K562 (cell line): ENCODE results near the gene C2orf92. TPM values are rescaled to one million over a fixed set of nuclear protein-coding genes. Genes with fewer than 3 reads are reported as not detected.
A peak's percentile ranks its signal among the peaks of the same experiment; 100 is the strongest.

Experiments used
- ATAC-seq: fragments of 200-7000 bp; cut with Tn5 transposase; 3 replicates; pipeline ENCODE4 v1.9.1; 2020; ENCODE audit warnings: moderate library complexity
- BruUV-seq: library from RNA; stranded (reverse); fragments of 400-500 nt; replicated peaks from 2 replicates; lab custom pipeline; 2021; lab: Mats Ljungman, UMichigan
- CTCF ChIA-PET: fragments of 300-600 bp; formaldehyde crosslinking; extraction: SDS; loops from one replicate; lab custom pipeline; 2021; ENCODE audit warnings: low intra/inter-chr PET ratio; lab: Yijun Ruan, JAX
- POLR2A ChIA-PET: fragments of 300-600, 350-650 bp; sonication (Branson Sonifier 250); formaldehyde crosslinking; extraction: SDS; loops from one replicate; lab custom pipeline; 2021; ENCODE audit warnings: antibody characterized with exemption, inconsistent platforms; lab: Yijun Ruan, JAX
- DNase-seq, 4 experiments: peaks; one replicate each; pipeline versions ENCODE4 v3.0.0 to v3.0.0-alpha.2; 2011 to 2018; ENCODE audit warnings: low spot score in 3 of 4, mixed read lengths in 3 of 4; ENCODE audit errors: extremely low read depth in 1 of 4
- FAIRE-seq: peaks from 2 replicates; lab custom pipeline; 2011; peaks lifted over from hg19 to GRCh38; lab: Jason Lieb, UNC
- H2AFZ ChIP-seq: 2 replicates; pipeline ENCODE4 v1.6.0; 2011; ENCODE audit warnings: low read depth, low read length, control low read depth, inconsistent platforms
- H3K27ac ChIP-seq: fragments of 200-600 bp; 3 replicates; pipeline ENCODE4 v1.8.0; 2011; ENCODE audit warnings: low read depth, mild to moderate bottlenecking, control low read depth, inconsistent platforms, low read length, moderate library complexity, mixed read lengths; ENCODE audit errors: extremely low read depth
- H3K27me3 ChIP-seq, 2 experiments: fragments of 300-600 bp in 1 of 2; 2 replicates in 1 of 2; 3 replicates in 1 of 2; pipeline versions ENCODE4 v1.6.0 to v1.8.0; 2011; ENCODE audit warnings: inconsistent platforms in 2 of 2, low read length in 2 of 2, mild to moderate bottlenecking in 1 of 2, mixed read lengths in 1 of 2, moderate library complexity in 1 of 2; ENCODE audit not compliant: control insufficient read depth in 2 of 2, insufficient read depth in 2 of 2
- H3K36me3 ChIP-seq: fragments of 300-600 bp; 3 replicates; pipeline ENCODE4 v1.8.0; 2011; ENCODE audit warnings: mild to moderate bottlenecking, low read length, inconsistent platforms; ENCODE audit not compliant: control insufficient read depth, insufficient read depth
- H3K4me1 ChIP-seq, 2 experiments: fragments of 200-600 bp in 1 of 2; replicated peaks in 1 of 2; 2 replicates in 1 of 2; 3 replicates in 1 of 2; pipeline versions ENCODE4 v1.5.1 to v1.8.0; 2011; ENCODE audit warnings: inconsistent platforms in 2 of 2, low read length in 2 of 2, mild to moderate bottlenecking in 1 of 2, mixed read lengths in 1 of 2, moderate library complexity in 1 of 2; ENCODE audit not compliant: control insufficient read depth in 2 of 2, insufficient read depth in 2 of 2
- H3K4me2 ChIP-seq: 2 replicates; pipeline ENCODE4 v1.6.1; 2011; ENCODE audit warnings: low read length, control low read depth, inconsistent platforms, mixed read lengths; ENCODE audit not compliant: insufficient read depth
- H3K4me3 ChIP-seq: fragments of 200-600 bp; sonication (generic), shearing (Covaris generic); 2 replicates; pipeline ENCODE4 v1.5.1; 2016; ENCODE audit warnings: control low read depth, inconsistent platforms
- H3K79me2 ChIP-seq: fragments of 200-600 bp; 3 replicates; pipeline ENCODE4 v1.8.0; 2011; ENCODE audit warnings: low read length, inconsistent platforms; ENCODE audit not compliant: control insufficient read depth, insufficient read depth
- H3K9ac ChIP-seq, 2 experiments: 2 replicates each; pipeline versions ENCODE4 v1.6.0 to v1.6.1; 2011; ENCODE audit warnings: low read depth in 2 of 2, low read length in 2 of 2, control low read depth in 1 of 2, inconsistent platforms in 1 of 2, mild to moderate bottlenecking in 1 of 2, mixed read lengths in 1 of 2; ENCODE audit not compliant: insufficient read depth in 1 of 2
- H3K9me1 ChIP-seq: one replicate; pipeline ENCODE4 v1.6.0; 2011; ENCODE audit warnings: inconsistent platforms, mild to moderate bottlenecking, low read length, moderate library complexity; ENCODE audit not compliant: control insufficient read depth, insufficient read depth
- H3K9me3 ChIP-seq: replicated peaks from 2 replicates; pipeline ENCODE4 v1.5.1; 2011; ENCODE audit warnings: low read depth, low read length, inconsistent platforms; ENCODE audit not compliant: control insufficient read depth, insufficient read depth
- H4K20me1 ChIP-seq: replicated peaks from 2 replicates; pipeline ENCODE4 v1.6.1; 2011; ENCODE audit warnings: low read length, inconsistent platforms, mixed read lengths; ENCODE audit not compliant: control insufficient read depth, insufficient read depth
- CEBPB ChIP-seq: fragments of 450-650 bp; IDR thresholded peaks from 2 replicates; pipeline ENCODE4 v1.6.1; 2016; ENCODE audit warnings: missing genetic modification characterization, missing compliant biosample characterization
- WGBS: fragments of 100-300 bp; shearing (Covaris generic); methylation state at CpG from one replicate; pipeline ENCODE4 v1.1.6; 2016; ENCODE audit warnings: low coverage, mixed read lengths; ENCODE audit not compliant: insufficient coverage; ENCODE audit errors: missing lambda C conversion rate; 5-methylcytosine and 5-hydroxymethylcytosine counted together
- in situ Hi-C: fragments of 300-500 bp; cut with MboI; formaldehyde crosslinking; loops from 4 replicates; pipeline ENCODE4 v1.15.0; 2018; ENCODE audit warnings: inconsistent platforms, mixed read lengths
- intact Hi-C: fragments of 100-400 bp; cut with micrococcal nuclease; formaldehyde crosslinking; loops from 2 replicates; pipeline ENCODE4 v1.14.2; 2022
- polyA plus RNA-seq, 8 experiments: library from polyadenylated mRNA; depleted of rRNA in 4 of 8; stranded (reverse) in 5 of 8; unstranded in 3 of 8; fragments of >200 nt; fragmentation: Nextera tagmentation in 2 of 8; fragmentation: Illumina TruSeq in 1 of 8; extraction: Ambion mirVana in 2 of 8; extraction: Trizol in 1 of 8; gene quantifications; 2 replicates each; pipeline versions ENCODE4 v1.2.1 to v1.2.3, GENCODE V29; 2011 to 2014; ENCODE audit warnings: inconsistent platforms in 1 of 8, missing spikeins in 1 of 8
- total RNA-seq, 7 experiments: library from RNA; depleted of rRNA in 6 of 7; stranded (reverse); fragments of >200 nt in 6 of 7; fragmentation: Illumina TruSeq in 2 of 7; extraction: Trizol in 2 of 7; gene quantifications; 2 replicates each; pipeline versions ENCODE4 v1.2.1 to v1.2.3, GENCODE V29; 2011 to 2021; ENCODE audit warnings: low replicate concordance in 1 of 7
- TF ChIP-seq, protein P1 (sequence below): fragments of 450-650 bp; formaldehyde crosslinking; IDR thresholded peaks from 2 replicates; pipeline ENCODE4 v1.4.0; 2022; ENCODE audit warnings: missing genetic modification characterization

C2orf92 gene
- total and polyA plus RNA-seq, 9 of the 15 experiments (the other 6 are each of a cell fraction or from before 2014, with no cell fraction given) = 0.65 to 6.8 (median 3.6) TPM

DNA sequence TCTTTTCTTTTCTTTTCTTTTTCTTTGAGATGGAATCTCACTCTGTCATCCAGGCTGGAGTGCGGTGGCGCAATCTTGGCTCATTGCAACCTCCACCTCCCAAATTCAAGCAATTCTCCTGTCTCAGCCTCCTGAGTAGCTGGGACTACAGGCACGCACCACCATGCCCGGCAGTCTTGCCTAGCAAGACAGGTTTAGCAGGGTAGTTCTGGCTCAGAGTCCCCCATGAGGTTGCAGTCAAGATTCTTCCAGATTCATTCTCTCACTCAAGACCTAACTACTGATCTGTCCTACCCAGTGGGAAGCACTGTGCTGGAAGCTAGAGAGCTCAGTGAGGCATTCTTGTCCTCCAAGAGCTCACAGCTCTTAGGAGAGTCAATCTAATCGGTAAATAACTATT, 26.2 kb downstream of the C2orf92 start:
- no peak for ATAC-seq
- Histone ChIP-seq H3K4me2 (no peak overlapping the region), H2AFZ (no peak overlapping the region; the same call in 1 of the 2 replicates), H3K4me1 (peaks cover 3 to 6% of the 10 kb centered on the region in 2 experiments; a peak in 3 of 5 replicates), H3K36me3 (no peaks in the 10 kb centered on the region), H4K20me1 (no peaks in the 10 kb centered on the region), H3K27me3 (no peaks in the 10 kb centered on the region), H3K9me1 (no peaks in the 10 kb centered on the region), H3K4me3 (no peak overlapping the region), H3K79me2 (no peaks in the 10 kb centered on the region), H3K9me3 (no peaks in the 10 kb centered on the region), H3K9ac (no peak overlapping the region; a peak in 1 of 4 replicates), H3K27ac (no peak overlapping the region)
- POLR2A ChIA-PET = interaction anchor here (0.6 to 1.2 kb wide), 2 partner anchors 32 to 694 kb away, joined by 3 to 4 read pairs; partner anchors contain the start of gene ACTR1B
- in situ Hi-C loops (no loop called here), intact Hi-C loops (no loop called here)
- BruUV-seq = no TSS peak
- CTCF ChIA-PET = interaction anchor here (7.4 kb wide), 1 partner anchor 105 kb away, joined by 198 read pairs; the partner anchor contains the start of gene ANKRD36B
- no peak for FAIRE-seq
- 42% methylated on average over 5 of the region's 5 CpGs for WGBS
- TF ChIP-seq CEBPB (tag) = peak; percentile 44; the same call in 1 of the 2 replicates
- TF ChIP-seq, protein P1, sequence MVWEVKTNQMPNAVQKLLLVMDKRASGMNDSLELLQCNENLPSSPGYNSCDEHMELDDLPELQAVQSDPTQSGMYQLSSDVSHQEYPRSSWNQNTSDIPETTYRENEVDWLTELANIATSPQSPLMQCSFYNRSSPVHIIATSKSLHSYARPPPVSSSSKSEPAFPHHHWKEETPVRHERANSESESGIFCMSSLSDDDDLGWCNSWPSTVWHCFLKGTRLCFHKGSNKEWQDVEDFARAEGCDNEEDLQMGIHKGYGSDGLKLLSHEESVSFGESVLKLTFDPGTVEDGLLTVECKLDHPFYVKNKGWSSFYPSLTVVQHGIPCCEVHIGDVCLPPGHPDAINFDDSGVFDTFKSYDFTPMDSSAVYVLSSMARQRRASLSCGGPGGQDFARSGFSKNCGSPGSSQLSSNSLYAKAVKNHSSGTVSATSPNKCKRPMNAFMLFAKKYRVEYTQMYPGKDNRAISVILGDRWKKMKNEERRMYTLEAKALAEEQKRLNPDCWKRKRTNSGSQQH (CRISPR knock-in tag) = no peak
- no peak for DNase-seq
